WTC11 (cell line): Measurements from ENCODE around the gene FZR1. TPM values are rescaled to one million over a fixed set of nuclear protein-coding genes. Genes with fewer than 3 reads are reported as not detected.
A peak's percentile ranks its signal among the peaks of the same experiment; 100 is the strongest.

ENCODE experiments used
- ATAC-seq: fragments of 200-7000 bp; cut with Tn5 transposase; 2 replicates; pipeline ENCODE4 v1.10.0; 2021; ENCODE audit warnings: mild to moderate bottlenecking, moderate library complexity
- CTCF ChIA-PET: fragments of 300-600 bp; sonication (Branson Sonifier 250); formaldehyde crosslinking; loops from one replicate; lab custom pipeline; 2021; ENCODE audit warnings: antibody characterized with exemption; lab: Charles Lee
- POLR2A ChIA-PET: fragments of 350-600 bp; sonication (Branson Sonifier 250); formaldehyde crosslinking; loops from one replicate; lab custom pipeline; 2021; ENCODE audit warnings: antibody characterized with exemption; lab: Charles Lee
- DNase-seq: peaks from one replicate; pipeline ENCODE4 v3.0.0; 2021; ENCODE audit warnings: low spot score
- H3K27ac Mint-ChIP-seq: 2 replicates; pipeline ENCODE4 v1.8.0; 2021; ENCODE audit warnings: mixed read lengths
- H3K27me3 Mint-ChIP-seq: 2 replicates; pipeline ENCODE4 v1.8.0; 2021; ENCODE audit warnings: low read depth, mild to moderate bottlenecking, moderate library complexity, mixed read lengths
- H3K36me3 Mint-ChIP-seq: 2 replicates; pipeline ENCODE4 v1.8.0; 2021; ENCODE audit warnings: mixed read lengths
- H3K4me1 Mint-ChIP-seq: 2 replicates; pipeline ENCODE4 v1.8.0; 2022; ENCODE audit warnings: mixed read lengths
- H3K4me3 Mint-ChIP-seq: 2 replicates; pipeline ENCODE4 v1.8.0; 2021; ENCODE audit warnings: mild to moderate bottlenecking, moderate library complexity, mixed read lengths
- H3K9me3 Mint-ChIP-seq: 2 replicates; pipeline ENCODE4 v1.8.0; 2021; ENCODE audit warnings: mixed read lengths
- ARID4B ChIP-seq: sonication (generic); formaldehyde crosslinking; IDR thresholded peaks from 2 replicates; pipeline ENCODE4 v1.8.0; 2023; ENCODE audit warnings: missing genetic modification reagents, mild to moderate bottlenecking, borderline replicate concordance
- FOXP1 ChIP-seq: sonication (generic); formaldehyde crosslinking; IDR thresholded peaks from 2 replicates; pipeline ENCODE4 v1.8.0; 2022; ENCODE audit warnings: missing genetic modification reagents, mild to moderate bottlenecking, moderate library complexity, borderline replicate concordance
- MXD4 ChIP-seq: fragments of 250-450 bp; sonication (Bioruptor Pico); IDR thresholded peaks from 2 replicates; pipeline ENCODE4 v1.8.0; 2021; ENCODE audit warnings: mild to moderate bottlenecking, moderate library complexity, borderline replicate concordance
- RELA ChIP-seq: sonication (generic); formaldehyde crosslinking; IDR thresholded peaks from 2 replicates; pipeline ENCODE4 v1.8.1; 2022; ENCODE audit warnings: missing genetic modification reagents, mild to moderate bottlenecking, borderline replicate concordance
- RORB ChIP-seq: fragments of 250-450 bp; sonication (Bioruptor Pico); IDR thresholded peaks from 2 replicates; pipeline ENCODE4 v1.9.0; 2021; ENCODE audit warnings: mild to moderate bottlenecking
- TP53 ChIP-seq: sonication (generic); formaldehyde crosslinking; IDR thresholded peaks from 2 replicates; pipeline ENCODE4 v1.8.1; 2023; ENCODE audit warnings: mild to moderate bottlenecking, missing genetic modification reagents
- ZNF138 ChIP-seq: sonication (generic); formaldehyde crosslinking; conservative IDR thresholded peaks from 2 replicates; pipeline ENCODE4 v1.8.1; 2022; ENCODE audit warnings: mild to moderate bottlenecking, moderate library complexity, missing genetic modification reagents
- ZNF232 ChIP-seq: sonication (generic); formaldehyde crosslinking; IDR thresholded peaks from 2 replicates; pipeline ENCODE4 v1.8.0; 2022; ENCODE audit warnings: mild to moderate bottlenecking, missing genetic modification reagents
- ZNF671 ChIP-seq: fragments of 250-450 bp; sonication (Bioruptor Pico); IDR thresholded peaks from 2 replicates; pipeline ENCODE4 v1.8.0; 2021; ENCODE audit warnings: mild to moderate bottlenecking
- total RNA-seq: library from RNA; stranded (reverse); gene quantifications from 3 replicates; pipeline ENCODE4 v1.2.3, GENCODE V29; 2021
- TF ChIP-seq, protein P1 (sequence below): sonication (generic); formaldehyde crosslinking; IDR thresholded peaks from 2 replicates; pipeline ENCODE4 v1.8.0; 2022; ENCODE audit warnings: mild to moderate bottlenecking, missing genetic modification reagents
- TF ChIP-seq, protein P2 (sequence below): sonication (generic); formaldehyde crosslinking; IDR thresholded peaks from 2 replicates; pipeline ENCODE4 v1.8.1; 2022; ENCODE audit warnings: low read depth, mild to moderate bottlenecking, moderate library complexity, missing genetic modification reagents, borderline replicate concordance
- TF ChIP-seq, protein P3 (sequence below): sonication (generic); formaldehyde crosslinking; IDR thresholded peaks from 2 replicates; pipeline ENCODE4 v1.8.1; 2022; ENCODE audit warnings: mild to moderate bottlenecking, missing genetic modification reagents, moderate library complexity, borderline replicate concordance
- TF ChIP-seq, protein P4 (sequence below): sonication (generic); formaldehyde crosslinking; conservative IDR thresholded peaks from 2 replicates; pipeline ENCODE4 v1.8.1; 2023; ENCODE audit warnings: mild to moderate bottlenecking, low read depth, missing genetic modification reagents, moderate library complexity
- TF ChIP-seq, protein P5 (sequence below): fragments of 200-600 bp; IDR thresholded peaks from 2 replicates; pipeline ENCODE4 v1.8.0; 2022; ENCODE audit warnings: antibody characterized with exemption
- TF ChIP-seq, protein P6 (sequence below): sonication (generic); formaldehyde crosslinking; IDR thresholded peaks from 2 replicates; pipeline ENCODE4 v1.8.1; 2023; ENCODE audit warnings: mild to moderate bottlenecking, missing genetic modification reagents, moderate library complexity

Gene FZR1
- total RNA-seq, 1 experiment from 2014 or later, result 60.8 TPM

- Mint-ChIP-seq H3K36me3 (peaks cover 8% of the 10 kb centered on the region), H3K9me3 (no peaks in the 10 kb centered on the region), H3K4me3 (peak overlapping the region; percentile 75), H3K27me3 (peaks cover 18% of the 10 kb centered on the region), H3K4me1 (peaks cover 18% of the 10 kb centered on the region), H3K27ac (peak overlapping the region; percentile 85)
- ChIA-PET POLR2A (interaction anchor here (0.7 to 3.3 kb wide), 9 partner anchors 9 to 292 kb away, joined by 3 to 12 read pairs (median 4); partner anchors contain the start of gene GIPC3), CTCF (interaction anchor here (0.6 to 6.5 kb wide), 28 partner anchors 9 to 411 kb away, joined by 3 to 115 read pairs (median 4); partner anchors contain the start of genes GIPC3, MFSD12, MRPL54 and PIP5K1C)
- DNase-seq (peak; percentile 91), ATAC-seq (peak; percentile 7)
- TF ChIP-seq, protein P1, sequence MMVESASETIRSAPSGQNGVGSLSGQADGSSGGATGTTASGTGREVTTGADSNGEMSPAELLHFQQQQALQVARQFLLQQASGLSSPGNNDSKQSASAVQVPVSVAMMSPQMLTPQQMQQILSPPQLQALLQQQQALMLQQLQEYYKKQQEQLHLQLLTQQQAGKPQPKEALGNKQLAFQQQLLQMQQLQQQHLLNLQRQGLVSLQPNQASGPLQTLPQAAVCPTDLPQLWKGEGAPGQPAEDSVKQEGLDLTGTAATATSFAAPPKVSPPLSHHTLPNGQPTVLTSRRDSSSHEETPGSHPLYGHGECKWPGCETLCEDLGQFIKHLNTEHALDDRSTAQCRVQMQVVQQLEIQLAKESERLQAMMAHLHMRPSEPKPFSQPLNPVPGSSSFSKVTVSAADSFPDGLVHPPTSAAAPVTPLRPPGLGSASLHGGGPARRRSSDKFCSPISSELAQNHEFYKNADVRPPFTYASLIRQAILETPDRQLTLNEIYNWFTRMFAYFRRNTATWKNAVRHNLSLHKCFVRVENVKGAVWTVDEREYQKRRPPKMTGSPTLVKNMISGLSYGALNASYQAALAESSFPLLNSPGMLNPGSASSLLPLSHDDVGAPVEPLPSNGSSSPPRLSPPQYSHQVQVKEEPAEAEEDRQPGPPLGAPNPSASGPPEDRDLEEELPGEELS, result peak; percentile 64; the same call in 1 of the 2 replicates
- TF ChIP-seq TP53 (CRISPR knock-in tag) (peak; percentile 81), ZNF138 (no peak), ARID4B (CRISPR knock-in tag) (peak; percentile 58; the same call in 1 of the 2 replicates), ZNF671 (CRISPR knock-in tag) (no peak), MXD4 (no peak), FOXP1 (CRISPR knock-in tag) (peak; percentile 68; the same call in 1 of the 2 replicates), ZNF232 (no peak), RELA (CRISPR knock-in tag) (no peak), RORB (CRISPR knock-in tag) (no peak)
- TF ChIP-seq, protein P2, sequence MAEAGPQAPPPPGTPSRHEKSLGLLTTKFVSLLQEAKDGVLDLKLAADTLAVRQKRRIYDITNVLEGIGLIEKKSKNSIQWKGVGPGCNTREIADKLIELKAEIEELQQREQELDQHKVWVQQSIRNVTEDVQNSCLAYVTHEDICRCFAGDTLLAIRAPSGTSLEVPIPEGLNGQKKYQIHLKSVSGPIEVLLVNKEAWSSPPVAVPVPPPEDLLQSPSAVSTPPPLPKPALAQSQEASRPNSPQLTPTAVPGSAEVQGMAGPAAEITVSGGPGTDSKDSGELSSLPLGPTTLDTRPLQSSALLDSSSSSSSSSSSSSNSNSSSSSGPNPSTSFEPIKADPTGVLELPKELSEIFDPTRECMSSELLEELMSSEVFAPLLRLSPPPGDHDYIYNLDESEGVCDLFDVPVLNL (CRISPR knock-in tag), result 0 out of 2 replicates have a peak, but pooled peaks have one; percentile 5
- TF ChIP-seq, protein P3, sequence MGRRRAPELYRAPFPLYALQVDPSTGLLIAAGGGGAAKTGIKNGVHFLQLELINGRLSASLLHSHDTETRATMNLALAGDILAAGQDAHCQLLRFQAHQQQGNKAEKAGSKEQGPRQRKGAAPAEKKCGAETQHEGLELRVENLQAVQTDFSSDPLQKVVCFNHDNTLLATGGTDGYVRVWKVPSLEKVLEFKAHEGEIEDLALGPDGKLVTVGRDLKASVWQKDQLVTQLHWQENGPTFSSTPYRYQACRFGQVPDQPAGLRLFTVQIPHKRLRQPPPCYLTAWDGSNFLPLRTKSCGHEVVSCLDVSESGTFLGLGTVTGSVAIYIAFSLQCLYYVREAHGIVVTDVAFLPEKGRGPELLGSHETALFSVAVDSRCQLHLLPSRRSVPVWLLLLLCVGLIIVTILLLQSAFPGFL (CRISPR knock-in tag), result no peak
- TF ChIP-seq, protein P4, sequence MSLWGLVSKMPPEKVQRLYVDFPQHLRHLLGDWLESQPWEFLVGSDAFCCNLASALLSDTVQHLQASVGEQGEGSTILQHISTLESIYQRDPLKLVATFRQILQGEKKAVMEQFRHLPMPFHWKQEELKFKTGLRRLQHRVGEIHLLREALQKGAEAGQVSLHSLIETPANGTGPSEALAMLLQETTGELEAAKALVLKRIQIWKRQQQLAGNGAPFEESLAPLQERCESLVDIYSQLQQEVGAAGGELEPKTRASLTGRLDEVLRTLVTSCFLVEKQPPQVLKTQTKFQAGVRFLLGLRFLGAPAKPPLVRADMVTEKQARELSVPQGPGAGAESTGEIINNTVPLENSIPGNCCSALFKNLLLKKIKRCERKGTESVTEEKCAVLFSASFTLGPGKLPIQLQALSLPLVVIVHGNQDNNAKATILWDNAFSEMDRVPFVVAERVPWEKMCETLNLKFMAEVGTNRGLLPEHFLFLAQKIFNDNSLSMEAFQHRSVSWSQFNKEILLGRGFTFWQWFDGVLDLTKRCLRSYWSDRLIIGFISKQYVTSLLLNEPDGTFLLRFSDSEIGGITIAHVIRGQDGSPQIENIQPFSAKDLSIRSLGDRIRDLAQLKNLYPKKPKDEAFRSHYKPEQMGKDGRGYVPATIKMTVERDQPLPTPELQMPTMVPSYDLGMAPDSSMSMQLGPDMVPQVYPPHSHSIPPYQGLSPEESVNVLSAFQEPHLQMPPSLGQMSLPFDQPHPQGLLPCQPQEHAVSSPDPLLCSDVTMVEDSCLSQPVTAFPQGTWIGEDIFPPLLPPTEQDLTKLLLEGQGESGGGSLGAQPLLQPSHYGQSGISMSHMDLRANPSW (CRISPR knock-in tag), result no peak
- TF ChIP-seq, protein P5, sequence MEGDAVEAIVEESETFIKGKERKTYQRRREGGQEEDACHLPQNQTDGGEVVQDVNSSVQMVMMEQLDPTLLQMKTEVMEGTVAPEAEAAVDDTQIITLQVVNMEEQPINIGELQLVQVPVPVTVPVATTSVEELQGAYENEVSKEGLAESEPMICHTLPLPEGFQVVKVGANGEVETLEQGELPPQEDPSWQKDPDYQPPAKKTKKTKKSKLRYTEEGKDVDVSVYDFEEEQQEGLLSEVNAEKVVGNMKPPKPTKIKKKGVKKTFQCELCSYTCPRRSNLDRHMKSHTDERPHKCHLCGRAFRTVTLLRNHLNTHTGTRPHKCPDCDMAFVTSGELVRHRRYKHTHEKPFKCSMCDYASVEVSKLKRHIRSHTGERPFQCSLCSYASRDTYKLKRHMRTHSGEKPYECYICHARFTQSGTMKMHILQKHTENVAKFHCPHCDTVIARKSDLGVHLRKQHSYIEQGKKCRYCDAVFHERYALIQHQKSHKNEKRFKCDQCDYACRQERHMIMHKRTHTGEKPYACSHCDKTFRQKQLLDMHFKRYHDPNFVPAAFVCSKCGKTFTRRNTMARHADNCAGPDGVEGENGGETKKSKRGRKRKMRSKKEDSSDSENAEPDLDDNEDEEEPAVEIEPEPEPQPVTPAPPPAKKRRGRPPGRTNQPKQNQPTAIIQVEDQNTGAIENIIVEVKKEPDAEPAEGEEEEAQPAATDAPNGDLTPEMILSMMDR, result no peak
- TF ChIP-seq, protein P6, sequence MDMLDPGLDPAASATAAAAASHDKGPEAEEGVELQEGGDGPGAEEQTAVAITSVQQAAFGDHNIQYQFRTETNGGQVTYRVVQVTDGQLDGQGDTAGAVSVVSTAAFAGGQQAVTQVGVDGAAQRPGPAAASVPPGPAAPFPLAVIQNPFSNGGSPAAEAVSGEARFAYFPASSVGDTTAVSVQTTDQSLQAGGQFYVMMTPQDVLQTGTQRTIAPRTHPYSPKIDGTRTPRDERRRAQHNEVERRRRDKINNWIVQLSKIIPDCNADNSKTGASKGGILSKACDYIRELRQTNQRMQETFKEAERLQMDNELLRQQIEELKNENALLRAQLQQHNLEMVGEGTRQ (CRISPR knock-in tag), result peak; percentile 24; the same call in 1 of the 2 replicates
Observed at GRCh38 chr19:3576696-3577443, 70.8 kb downstream of the FZR1 start.
